GM19351 (cell line): ENCODE measurements around the gene GNB3.

Experiments
- ATAC-seq: cut with Tn5 transposase; IDR thresholded peaks from one replicate; pipeline ENCODE4 v1.9.1; 2021; ENCODE audit warnings: mild to moderate bottlenecking, moderate library complexity; ENCODE audit not compliant: unreplicated experiment

The GNB3 gene

DNA sequence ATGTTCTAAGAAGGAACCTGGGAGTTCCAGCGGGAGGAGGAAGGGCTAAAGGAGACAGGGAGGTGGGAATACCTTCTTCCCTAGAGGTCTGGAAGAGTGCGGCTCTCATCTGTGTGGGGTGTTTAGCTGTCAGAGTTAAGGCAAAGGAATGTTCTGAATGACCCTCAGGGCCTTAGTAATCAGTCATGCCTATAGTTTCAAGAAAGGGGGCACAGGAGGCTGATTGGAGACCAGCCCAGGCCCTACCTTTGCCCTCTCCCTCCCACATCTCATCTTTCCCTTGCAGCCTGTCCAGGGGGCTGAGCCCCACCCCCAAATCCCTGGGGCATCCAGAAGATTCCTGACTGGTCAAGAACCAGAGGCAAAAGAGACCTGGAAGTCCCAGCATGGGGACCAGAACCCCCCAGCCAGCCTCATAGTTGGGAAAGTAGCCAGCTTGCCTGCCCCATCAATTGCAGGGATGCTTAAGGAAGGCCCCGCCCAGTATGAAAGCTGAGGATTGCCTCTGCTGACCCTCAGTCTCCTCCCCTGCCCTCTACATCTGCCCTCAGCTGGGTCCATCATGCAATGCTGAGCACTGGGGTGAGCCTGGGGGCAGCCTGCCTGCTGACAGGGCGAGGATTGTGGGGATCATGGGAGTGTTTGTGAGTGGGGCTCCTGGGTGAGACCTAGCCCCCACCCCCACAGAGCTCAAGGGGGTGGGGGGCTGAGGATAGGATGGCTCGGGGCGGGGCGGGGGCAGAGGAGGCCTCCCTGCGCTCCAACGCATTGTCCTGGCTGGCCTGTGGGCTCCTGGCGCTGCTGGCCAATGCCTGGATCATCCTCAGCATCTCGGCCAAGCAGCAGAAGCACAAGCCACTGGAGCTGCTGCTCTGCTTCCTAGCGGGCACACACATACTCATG lies 17.3 kb upstream of the GNB3 start:
- no peak for ATAC-seq

GRCh38 chr12:6824085-6824775 lies 16.5 kb upstream of the GNB3 start:
- ATAC-seq = no peak

DNA sequence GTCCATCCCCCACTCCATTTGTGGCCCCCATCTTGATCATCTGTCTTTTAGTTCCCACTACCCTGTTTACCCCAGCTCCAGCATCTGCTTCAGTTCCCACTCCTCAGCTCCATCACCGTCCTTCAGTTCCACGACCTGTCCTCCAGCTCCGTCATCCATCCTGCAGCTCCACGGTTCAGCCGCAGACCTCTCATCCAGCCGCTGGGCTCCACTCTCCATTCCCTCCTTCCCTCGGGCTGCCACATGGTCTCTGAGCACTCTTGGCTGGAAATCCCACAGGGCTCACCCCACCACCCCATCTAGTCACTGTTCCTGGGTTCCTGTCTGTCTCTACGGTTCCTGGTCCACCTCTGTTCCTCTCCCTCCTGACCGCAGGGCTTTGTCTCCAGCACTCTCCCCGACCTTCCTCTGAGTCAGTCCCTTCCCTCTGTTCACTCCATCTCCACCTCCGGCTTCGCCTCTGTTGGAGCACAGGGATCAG lies 15.8 kb upstream of the GNB3 start:
- no peak for ATAC-seq

DNA sequence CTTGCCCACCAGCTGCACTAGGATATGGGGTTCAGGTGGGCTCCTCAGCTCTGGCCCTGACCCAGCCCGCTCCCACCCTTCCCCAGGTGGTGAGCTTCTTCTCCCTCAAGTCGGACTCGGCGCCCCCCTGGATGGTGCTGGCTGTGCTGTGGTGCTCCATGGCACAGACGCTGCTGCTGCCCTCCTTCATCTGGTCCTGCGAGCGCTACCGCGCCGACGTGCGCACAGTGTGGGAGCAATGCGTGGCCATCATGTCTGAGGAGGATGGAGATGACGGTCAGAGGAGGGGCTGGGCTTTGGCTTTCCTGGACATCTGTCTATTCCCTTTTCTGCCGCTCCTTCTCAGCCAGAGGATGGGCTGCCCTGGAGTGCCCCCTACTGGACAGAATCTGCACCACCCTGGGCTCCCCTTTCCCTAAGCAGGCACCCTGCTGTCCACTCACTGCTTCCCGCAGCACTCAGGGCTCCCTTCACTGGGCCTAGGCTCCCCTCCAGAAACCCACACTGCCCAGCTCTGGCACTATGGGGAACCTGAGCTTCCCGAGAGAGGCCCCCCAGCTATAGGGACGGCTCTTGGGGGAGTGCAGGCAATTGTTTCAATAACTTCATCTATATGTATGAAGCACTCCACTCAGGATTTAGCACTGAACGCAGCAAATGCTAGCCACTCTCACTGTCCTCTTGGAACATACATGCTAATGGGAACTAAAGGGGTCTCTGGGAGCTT lies 15.2 kb upstream of the GNB3 start:
- ATAC-seq = no peak

GRCh38 chr12:6826125-6826733 lies 14.5 kb upstream of the GNB3 start:
- ATAC-seq = no peak

DNA sequence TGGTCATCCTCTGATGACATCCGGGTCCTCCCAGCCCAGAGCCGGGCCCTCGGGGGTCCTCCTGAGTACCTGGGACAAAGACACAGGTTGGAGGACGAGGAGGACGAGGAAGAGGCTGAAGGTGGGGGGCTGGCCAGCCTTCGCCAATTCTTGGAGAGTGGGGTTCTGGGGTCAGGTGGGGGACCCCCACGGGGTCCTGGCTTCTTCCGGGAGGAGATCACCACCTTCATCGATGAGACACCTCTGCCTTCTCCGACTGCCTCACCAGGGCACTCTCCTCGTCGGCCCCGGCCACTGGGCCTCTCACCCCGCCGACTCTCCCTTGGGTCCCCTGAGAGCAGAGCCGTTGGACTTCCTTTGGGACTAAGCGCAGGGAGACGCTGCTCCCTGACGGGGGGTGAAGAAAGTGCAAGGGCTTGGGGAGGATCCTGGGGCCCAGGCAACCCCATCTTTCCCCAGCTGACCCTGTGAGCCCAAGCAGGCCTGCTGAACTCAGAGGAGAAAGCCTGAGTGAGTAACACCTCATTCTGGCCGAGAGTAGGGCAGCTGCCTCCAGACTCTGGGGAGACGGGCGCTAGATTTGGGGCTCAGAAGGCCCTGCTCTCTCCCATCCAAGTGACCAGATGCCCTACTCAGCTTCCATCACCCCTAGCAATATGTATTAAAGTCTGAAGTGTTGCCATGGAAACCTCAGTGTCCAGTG lies 13.8 kb upstream of the GNB3 start:
- ATAC-seq = no peak

DNA sequence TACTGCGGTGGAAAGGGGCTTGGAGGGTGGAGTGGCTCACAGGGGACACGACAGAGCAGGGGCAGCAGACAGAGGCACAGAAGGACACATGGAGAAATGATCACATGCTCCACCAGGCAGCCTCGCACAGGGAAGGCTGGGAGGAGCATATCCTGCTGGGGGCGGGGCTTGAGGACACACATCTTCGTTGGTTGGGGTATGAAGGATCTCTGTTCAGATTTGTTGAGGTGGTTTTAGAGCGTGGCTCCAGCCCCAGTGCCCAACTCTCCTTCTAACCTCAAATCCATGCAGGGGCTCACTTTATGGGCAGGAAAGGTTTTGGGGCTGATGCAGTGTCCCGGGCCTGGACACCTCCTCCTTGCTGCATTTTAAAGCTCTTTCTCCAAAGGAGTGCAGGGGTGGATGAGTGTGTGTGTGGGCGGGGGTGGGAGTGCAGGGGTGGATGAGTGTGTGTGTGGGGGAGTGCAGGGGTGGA lies 13.3 kb upstream of the GNB3 start:
- no peak for ATAC-seq

DNA sequence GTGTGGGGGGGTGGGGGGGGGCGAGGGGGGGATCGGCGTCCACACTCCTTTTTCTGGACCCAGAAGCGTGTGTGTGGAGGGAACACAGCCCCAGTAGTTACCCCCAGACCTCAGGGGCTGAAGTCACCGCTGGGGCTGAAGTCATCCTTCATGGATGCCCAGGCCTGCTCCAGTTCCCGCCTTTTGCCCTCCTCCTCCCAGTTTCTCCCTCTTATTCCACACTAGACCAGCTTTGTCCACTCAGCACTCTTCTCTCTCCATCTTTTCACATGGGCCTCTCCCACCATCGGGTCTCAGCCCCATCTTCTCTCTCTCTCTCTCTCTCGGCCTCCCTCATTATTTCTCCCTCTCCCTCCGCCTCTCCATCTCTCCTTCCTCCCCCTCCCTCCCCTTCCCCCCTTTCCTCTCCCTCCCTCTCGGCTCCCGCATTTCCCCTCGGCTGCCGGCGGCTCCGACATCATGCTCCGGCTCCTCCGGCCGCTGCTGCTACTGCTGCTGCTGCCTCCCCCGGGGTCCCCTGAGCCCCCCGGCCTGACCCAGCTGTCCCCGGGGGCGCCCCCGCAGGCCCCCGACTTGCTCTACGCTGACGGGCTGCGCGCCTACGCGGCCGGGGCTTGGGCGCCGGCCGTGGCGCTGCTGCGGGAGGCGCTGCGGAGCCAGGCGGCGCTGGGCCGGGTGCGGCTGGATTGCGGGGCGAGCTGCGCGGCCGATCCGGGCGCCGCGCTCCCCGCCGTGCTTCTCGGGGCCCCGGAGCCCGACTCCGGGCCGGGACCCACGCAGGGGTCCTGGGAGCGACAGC lies 12.5 kb upstream of the GNB3 start, which contains the start of gene P3H3:
TSS of gene P3H3 (plus strand) at position 426 of the 799 bp plus-strand sequence. CDS start at position 460, 34 bp downstream.
- ATAC-seq = no peak

DNA sequence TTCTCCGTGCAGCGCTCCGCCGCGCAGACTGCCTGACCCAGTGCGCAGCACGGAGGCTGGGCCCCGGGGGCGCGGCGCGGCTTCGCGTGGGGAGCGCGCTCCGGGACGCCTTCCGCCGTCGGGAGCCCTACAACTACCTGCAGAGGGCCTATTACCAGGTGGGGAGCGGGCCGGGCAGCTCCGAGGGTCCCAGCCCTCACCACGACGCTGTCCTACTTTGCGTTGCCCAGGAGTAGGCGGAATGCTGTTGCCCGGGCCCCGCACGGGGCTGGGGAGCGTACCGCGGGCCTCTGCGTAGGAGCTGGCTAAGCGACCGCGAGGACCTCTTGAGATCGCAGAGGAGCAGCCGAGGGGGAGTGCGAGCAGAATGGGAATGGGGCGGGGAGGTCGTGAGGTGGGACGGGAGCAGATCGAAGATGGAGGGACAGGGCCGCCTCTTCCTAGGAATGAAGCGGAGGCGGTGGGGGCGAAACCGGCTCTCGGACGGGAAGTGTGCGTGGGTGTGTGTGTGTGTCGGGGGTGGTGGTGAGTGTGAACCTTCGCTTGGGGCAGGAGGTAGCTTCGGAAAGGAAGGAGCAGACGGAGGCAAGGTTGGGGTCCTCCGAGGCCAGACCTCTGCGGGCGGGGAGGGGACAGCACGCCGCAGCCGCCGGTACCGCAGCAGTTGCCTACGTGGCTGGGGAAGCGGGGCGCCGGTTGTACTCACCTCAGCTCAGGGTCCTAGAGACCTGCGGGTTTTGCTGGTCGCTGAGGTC lies 11.8 kb upstream of the GNB3 start:
- no peak for ATAC-seq

DNA sequence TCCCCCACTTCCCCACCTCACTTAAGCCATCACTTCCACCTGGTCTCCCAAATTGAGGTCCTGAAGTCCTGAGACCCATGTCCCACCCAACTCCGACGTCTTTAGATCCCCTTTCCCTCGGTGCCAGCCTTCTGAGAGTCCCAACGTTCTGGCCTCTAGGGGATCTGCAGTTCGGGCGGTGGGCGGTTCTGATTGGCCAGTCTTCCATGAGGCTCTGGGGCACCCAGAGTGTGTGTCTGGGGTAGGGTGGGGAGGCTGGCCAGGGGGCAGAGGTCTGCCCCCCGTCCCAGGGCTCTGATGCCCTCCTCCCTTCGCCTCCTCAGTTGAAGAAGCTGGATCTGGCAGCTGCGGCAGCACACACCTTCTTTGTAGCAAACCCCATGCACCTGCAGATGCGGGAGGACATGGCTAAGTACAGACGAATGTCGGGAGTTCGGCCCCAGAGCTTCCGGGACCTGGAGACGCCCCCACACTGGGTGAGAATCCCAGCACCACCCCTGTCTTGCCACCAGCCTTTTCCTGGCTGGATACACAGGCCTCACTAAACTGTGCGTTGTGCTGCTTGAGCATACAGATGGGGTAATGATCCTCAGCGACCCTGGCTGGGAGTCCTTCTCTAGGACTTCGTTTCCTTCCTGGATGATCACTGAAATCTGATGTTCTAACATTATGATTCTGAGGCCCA lies 11.0 kb upstream of the GNB3 start:
- no peak for ATAC-seq

DNA sequence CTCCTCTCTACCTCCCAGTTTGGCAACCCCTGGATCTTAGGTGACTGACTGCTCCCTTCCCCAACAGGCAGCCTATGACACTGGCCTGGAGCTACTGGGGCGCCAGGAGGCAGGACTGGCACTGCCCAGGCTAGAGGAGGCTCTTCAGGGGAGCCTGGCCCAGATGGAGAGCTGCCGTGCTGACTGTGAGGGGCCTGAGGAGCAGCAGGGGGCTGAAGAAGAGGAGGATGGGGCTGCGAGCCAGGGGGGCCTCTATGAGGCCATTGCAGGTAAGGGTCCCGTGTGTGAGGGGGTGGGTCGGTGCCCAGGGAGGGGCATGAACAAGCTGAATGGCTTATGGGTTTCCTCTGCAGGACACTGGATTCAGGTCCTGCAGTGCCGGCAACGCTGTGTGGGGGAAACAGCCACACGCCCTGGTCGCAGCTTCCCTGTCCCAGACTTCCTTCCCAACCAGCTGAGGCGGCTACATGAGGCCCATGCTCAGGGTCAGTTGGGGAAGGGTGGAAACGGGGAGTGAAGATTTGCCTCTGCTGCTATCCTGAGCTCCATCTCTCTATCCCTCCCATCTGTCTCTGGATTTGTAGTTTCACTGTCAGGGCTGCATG lies 10.3 kb upstream of the GNB3 start:
- no peak for ATAC-seq

- no peak for ATAC-seq
Observed at GRCh38 chr12:6830999-6831398, 9.7 kb upstream of the GNB3 start.

DNA sequence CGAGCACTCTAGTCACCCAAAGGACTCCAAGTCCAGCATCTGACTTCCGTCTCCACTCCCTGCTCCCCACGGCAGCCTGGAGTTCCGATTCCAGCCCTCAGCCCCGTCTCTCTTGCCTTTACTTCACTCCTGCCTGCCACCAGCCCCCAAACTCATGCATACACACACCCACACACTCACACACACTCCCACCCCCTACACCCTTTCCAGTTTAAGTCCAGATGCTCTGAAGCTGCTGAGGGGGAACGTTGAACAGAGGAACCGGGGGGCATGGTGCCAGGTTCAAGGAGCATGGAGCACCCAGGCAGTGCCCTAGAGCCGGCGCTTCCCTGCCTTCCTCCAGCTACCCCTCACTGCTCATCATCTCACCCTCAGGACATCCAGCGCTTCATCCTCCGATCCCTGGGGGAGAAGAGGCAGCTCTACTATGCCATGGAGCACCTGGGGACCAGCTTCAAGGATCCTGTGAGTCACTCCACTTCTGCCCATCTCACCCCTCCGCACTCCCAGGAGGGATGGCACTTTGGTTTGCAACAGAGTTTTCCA lies 9.2 kb upstream of the GNB3 start:
- ATAC-seq = no peak

- no peak for ATAC-seq
Observed at GRCh38 chr12:6832125-6832524, 8.6 kb upstream of the GNB3 start.

- no peak for ATAC-seq
Observed at GRCh38 chr12:6833189-6833890, 7.4 kb upstream of the GNB3 start.

DNA sequence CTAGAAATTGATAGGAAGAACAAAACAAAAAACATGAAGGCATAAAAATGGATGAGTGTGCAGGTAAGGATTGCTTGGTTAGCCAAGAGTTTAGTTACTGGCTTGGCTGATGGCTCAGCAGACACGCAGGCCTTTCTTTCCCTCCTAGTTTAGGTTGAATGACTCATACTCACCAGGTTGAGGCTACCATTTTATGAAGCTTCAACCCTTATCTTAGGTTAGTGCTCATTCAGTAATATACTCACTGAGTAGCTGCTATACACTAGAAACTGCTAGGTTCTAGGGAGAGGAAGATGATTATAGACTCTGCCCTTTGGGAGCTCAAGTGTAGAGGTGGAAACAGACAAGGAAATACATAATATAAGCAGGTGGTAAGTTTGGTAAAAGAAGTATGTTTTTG lies 6.5 kb upstream of the GNB3 start:
- no peak for ATAC-seq

DNA sequence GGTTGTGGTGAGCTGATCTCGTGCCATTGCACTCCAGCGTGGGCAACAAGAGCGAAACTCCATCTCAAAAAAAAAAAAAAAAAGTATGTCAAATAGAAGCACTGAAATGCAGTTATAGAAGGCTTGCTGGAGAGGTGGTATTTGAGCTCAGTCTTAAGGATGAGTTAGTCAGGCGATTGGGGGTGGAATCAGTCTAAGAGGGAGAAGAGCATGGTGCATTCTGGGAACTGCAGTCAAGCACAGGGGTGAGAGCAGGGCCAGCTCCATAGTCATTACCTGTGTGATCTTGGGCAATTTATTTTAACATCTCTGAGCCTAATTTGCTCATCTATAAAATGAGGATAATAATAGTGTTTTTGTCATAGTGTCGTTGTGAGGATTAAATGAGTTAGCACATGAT lies 5.9 kb upstream of the GNB3 start:
- no peak for ATAC-seq
